Measurements from ENCODE around the gene LARGE1. TPM values are rescaled to one million over a fixed set of nuclear protein-coding genes. Genes with fewer than 3 reads are reported as not detected.

LARGE1 gene
- total and polyA plus RNA-seq, 2 of the 4 experiments (the other 2 are of a cell fraction): 6.2 to 12.4 TPM

DNA sequence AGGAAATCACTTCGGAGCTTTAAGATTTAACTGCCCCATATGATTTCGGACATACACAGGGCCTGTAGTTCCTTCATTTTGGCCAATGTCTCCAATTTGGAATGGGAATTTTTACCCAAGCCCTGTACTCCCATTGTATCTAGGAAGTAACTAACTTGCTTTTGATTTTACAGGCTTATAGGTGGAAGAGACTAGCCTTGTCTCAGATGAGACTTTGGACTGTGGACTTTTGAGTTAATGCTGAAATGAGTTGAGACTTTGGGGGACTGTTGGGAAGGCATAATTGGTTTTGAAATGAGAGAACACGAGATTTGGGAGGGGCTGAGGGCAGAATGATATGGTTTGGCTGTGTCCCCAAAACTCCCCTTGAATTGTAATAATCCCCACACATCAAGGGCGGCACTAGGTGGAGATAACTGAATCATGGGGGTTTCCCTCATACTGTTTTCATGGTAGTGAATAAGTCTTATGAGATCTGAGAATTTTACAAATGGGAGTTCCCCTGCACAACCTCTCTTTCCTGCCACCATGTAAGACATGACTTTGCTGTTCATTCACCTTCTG is 130.5 kb downstream of the LARGE1 start:
- in situ Hi-C loops (cut with MboI; ENCODE audit: low sequenced_read_pairs): no loop called here
- no peak overlapping the region for H2AFZ ChIP-seq (replicated peaks; ENCODE audit: low read length, poor library complexity)
- H2BK120ac ChIP-seq (ENCODE audit: low read depth, low read length): no peak overlapping the region
- H2BK15ac ChIP-seq (ENCODE audit: low read depth, low read length): no peak overlapping the region
- no peak overlapping the region for H3K14ac ChIP-seq (replicated peaks; ENCODE audit: low read depth, low read length)
- no peak overlapping the region for H3K56ac ChIP-seq (ENCODE audit: extremely low read depth, insufficient read depth, low read length)
- no peak overlapping the region for H4K8ac ChIP-seq (ENCODE audit: low read depth in 2 of 2, low read length in 2 of 2)
- no peak overlapping the region for H3K23ac ChIP-seq (ENCODE audit: low read depth, low read length)
- H3K4ac ChIP-seq (ENCODE audit: low read depth, low read length): no peak overlapping the region
- H3K9me3 ChIP-seq (ENCODE audit: control insufficient read depth, insufficient read depth, low read length): peaks cover 6% of the 10 kb centered on the region
- H2AK5ac ChIP-seq (ENCODE audit: low read depth, low read length): no peak overlapping the region
- peaks cover 0 to 15% of the 10 kb centered on the region in 2 experiments; a peak in 2 of 4 replicates for H3K79me1 ChIP-seq (ENCODE audit: low read depth in 1 of 2, low read length in 2 of 2)
- H3K27me3 ChIP-seq (ENCODE audit: control insufficient read depth, insufficient read depth, low read length): no peaks in the 10 kb centered on the region
- no peaks in the 10 kb centered on the region for H3K9me1 ChIP-seq (ENCODE audit: insufficient read depth, low read length)
- no CpG with 5 or more reads among the region's 4 CpGs for WGBS, 2 experiments (ENCODE audit: extremely low coverage in 2 of 2, insufficient read length in 1 of 2)
- H3K9ac ChIP-seq (ENCODE audit: low read depth, low read length): no peak overlapping the region
- no peak overlapping the region for H3K27ac ChIP-seq (ENCODE audit: insufficient read depth, low read length)
- DNase-seq: no peak
- H3K4me2 ChIP-seq (ENCODE audit: low read depth, low read length): no peak overlapping the region
- H4K91ac ChIP-seq (ENCODE audit: insufficient read depth, low read depth, low read length): no peak overlapping the region
- intact Hi-C loops (cut with micrococcal nuclease): loop anchor here (5.0 to 10.0 kb wide), 3 partner anchors 63 to 305 kb away; partner anchors contain the start of gene LARGE1
- H3K36me3 ChIP-seq (ENCODE audit: control insufficient read depth, insufficient read depth, low read length): no peaks in the 10 kb centered on the region
- H3K4me3 ChIP-seq (ENCODE audit: insufficient read depth, low read depth, low read length): no peak overlapping the region
- H4K5ac ChIP-seq (ENCODE audit: low read depth, low read length): no peak overlapping the region
- no TSS peak for BruUV-seq (replicated peaks)
- ChIA-PET CTCF (no interaction called here), POLR2A (ENCODE audit: unreplicated experiment) (no interaction called here)
- dilution Hi-C loops (cut with HindIII; ENCODE audit: low sequenced_read_pairs, unreplicated experiment): no loop called here
- no peak overlapping the region for H3K18ac ChIP-seq (ENCODE audit: low read depth, low read length)
- no peak overlapping the region for H2AK9ac ChIP-seq (replicated peaks; ENCODE audit: low read depth, low read length, poor library complexity)
- peaks cover 4% of the 10 kb centered on the region; the same call in 1 of the 2 replicates for H3K4me1 ChIP-seq (ENCODE audit: control insufficient read depth, insufficient read depth, low read length)
- H4K20me1 ChIP-seq (ENCODE audit: insufficient read depth, low read length): no peaks in the 10 kb centered on the region
- no peak overlapping the region for H2BK5ac ChIP-seq (ENCODE audit: low read depth, low read length, poor library complexity, severe bottlenecking)
- H2BK20ac ChIP-seq (ENCODE audit: low read depth, low read length): no peak overlapping the region
- TF ChIP-seq FOS (IDR thresholded peaks at IDR 0.05; ENCODE audit: low read depth, low read length) (no peak), MAZ (IDR thresholded peaks at IDR 0.05; ENCODE audit: borderline replicate concordance, low read depth, low read length) (no peak), NFE2L2 (IDR thresholded peaks at IDR 0.05; ENCODE audit: low read depth, low read length) (no peak), CEBPB (IDR thresholded peaks at IDR 0.05; ENCODE audit: low read depth, low read length) (no peak)
- ATAC-seq (ENCODE audit: low read depth): no peak

Measured in IMR-90 (cell line).